Stimulated activated CD4-positive, alpha-beta T cell treated with anti-CD3 and anti-CD28 coated beads, Interleukin-4, amount 100 ng/mL, for 24 hours (primary cell): ENCODE data around the gene CABP4.
"Not testable (repeated sequence)": the region's sequence is repeated elsewhere in the genome, so short reads cannot be mapped to it uniquely, and the experiment has no call there.

ENCODE experiments used
- DNase-seq: peaks from one replicate; pipeline ENCODE4 v3.0.0-alpha.2; 2020

CABP4 gene

GRCh38 chr11:67419325-67420049, 35.7 kb upstream of the CABP4 start:
- no peak for DNase-seq

- no peak for DNase-seq
Measured at GRCh38 chr11:67420147-67420645, 35.0 kb upstream of the CABP4 start.

DNA sequence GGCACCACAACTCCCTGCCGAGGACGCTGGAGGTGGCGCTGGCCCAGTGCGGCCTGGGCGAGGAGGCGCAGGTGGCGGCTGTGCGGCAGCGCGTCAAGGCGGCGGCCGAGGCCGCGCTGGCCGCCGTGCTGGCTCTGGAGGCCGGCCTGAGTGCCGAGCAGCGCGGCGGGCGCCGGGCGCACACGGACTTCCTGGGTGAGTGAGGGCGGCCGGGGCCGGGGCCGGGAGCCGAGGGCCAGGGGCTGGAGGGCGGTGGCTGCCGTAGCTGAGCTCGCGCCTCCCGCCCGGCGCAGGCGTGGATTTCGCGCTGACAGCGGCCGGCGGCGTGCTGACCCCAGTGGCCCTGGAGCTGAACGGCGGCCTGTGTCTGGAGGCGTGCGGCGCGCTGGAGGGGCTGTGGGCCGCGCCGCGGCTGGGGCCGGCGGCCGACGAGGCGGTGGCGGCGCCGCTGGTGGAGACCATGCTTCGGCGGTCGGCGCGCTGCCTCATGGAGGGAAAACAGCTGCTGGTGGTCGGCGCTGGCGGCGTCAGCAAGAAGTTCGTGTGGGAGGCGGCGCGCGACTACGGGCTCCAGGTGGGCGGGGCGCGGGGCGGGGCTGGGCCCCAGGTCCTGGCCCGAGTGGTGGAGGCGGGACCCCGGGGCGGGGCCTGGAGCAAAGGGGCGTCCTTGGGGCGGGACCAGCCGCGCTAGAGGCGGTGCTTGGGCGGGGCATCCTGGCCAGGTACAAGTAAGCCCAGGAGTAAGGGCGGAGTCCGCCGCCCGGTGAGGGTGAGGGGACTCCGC, 34.3 kb upstream of the CABP4 start:
- DNase-seq, result peak; percentile 97

- DNase-seq, result no peak
Measured at GRCh38 chr11:67421430-67422031, 33.6 kb upstream of the CABP4 start.

DNA sequence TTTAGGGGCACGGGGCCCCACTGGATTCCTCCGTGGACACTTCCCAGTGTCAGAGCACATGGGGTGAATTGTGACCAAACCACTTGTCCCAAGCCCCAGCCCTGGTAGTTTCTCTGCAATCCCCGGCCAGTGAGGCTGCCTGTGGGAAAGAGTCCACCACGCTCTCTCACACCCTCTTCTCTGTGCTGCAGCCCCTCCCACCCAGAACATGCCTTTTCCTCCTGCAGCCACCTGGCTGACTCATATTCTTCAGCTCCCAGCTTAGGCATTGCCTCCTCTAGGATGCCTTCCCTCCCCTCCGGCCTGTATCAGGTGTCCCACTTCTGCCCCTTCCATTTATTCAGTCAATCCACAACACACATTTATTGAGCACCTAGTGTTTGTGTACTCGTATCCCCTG, 32.3 kb upstream of the CABP4 start:
- DNase-seq, result no peak

- DNase-seq, result no peak
Measured at GRCh38 chr11:67423466-67423865, 31.7 kb upstream of the CABP4 start.

GRCh38 chr11:67423891-67424613, 31.1 kb upstream of the CABP4 start:
- DNase-seq, result no peak

DNA sequence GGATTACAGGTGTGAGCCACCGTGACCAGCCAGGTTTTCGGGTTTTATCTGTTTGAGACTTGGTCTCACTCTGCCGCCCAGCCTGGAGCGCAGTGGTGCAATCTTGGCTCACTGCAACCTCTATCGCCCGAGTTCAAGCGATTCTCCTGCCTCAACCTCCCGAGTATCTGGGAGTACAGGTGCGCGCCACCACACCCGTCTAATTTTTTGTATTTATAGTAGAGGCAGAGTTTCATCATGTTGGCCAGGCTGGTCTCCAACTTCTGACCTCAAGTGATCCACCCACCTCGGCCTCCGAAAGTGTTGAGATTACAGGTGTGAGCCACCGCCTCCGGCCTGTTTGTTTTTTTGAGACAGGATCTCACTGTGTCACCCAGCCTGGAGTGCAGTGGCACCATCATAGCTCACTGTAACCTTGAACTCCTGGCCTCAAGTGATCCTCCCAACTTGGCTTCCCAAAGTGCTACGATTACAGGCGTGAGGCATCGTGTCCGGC, 27.7 kb upstream of the CABP4 start:
- not testable (repeated sequence) for DNase-seq

DNA sequence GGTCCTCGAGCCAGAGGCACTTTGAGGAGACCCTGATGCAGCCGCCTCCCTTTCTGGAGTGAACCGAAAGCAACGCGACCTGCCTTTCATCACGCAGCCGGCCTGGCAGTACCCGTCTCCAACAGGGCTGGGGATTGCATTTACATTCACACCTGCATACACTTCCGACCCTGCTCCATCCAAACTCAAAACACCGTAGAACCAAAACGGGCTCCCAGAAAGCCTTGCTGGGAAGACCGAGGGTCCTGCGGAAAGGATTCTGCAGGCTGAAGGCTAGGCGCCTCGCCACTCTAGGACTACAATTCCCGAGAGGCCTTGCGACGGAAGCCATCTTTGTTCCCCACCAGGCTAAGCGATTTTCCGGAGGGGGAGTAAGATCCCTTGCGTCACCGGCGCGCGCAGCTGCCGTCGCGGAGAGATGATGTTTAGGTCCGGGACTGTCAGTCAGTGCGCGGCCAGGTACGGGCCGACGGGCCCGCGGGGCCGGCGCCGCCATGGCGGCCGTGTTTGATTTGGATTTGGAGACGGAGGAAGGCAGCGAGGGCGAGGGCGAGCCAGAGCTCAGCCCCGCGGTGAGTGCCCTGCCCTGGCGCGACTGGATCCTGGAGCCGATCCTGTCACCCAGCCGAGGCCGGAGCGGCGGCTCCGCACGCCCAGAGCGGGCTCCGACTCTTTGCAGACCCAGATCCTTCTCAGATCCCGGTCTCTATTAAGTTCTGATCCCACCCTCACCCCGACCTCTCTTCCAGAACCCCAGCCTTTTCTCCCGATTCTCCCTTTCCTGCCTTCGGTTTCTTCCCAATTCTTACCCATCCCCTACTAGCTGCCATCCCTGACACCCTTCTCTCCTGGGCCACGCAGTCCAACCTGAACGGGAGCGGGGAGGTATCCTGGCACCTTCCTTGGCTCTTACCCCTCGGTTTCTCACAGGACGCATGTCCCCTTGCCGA, 26.8 kb upstream of the CABP4 start, which contains the start of gene RPS6KB2:
Gene RPS6KB2 (plus strand): TSS at position 443 of the 950 bp plus-strand sequence. CDS start 52 bp downstream, at position 495.
- DNase-seq, result peak; percentile 99

- DNase-seq, result no peak
Measured at GRCh38 chr11:67429038-67429668, 26.0 kb upstream of the CABP4 start.

DNA sequence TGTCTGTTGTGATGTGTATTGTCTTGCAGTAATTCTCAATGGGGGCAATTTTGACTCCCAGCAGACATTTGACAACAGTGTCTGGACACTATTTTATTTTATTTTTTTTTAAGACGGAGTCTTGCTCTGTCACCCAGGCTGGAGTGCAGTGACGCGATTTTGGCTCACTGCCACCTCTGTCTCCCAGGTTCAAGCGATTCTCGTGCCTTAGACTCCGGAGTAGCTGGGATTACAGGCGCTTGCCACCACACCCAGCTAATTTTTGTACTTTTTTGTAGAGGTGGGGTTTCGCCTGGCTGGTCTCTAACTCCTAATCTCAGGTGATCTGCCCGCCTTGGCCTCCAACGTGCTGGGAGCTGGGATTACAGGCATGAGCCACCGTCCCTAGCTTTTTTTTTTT, 25.4 kb upstream of the CABP4 start:
- no peak for DNase-seq

GRCh38 chr11:67431346-67432249, 23.6 kb upstream of the CABP4 start:
- DNase-seq, result no peak

- DNase-seq, result no peak
Measured at GRCh38 chr11:67432655-67433349, 22.4 kb upstream of the CABP4 start.

GRCh38 chr11:67433536-67434394, 21.4 kb upstream of the CABP4 start:
- no peak for DNase-seq

GRCh38 chr11:67434395-67434881, 20.7 kb upstream of the CABP4 start:
- DNase-seq, result peak; percentile 31

DNA sequence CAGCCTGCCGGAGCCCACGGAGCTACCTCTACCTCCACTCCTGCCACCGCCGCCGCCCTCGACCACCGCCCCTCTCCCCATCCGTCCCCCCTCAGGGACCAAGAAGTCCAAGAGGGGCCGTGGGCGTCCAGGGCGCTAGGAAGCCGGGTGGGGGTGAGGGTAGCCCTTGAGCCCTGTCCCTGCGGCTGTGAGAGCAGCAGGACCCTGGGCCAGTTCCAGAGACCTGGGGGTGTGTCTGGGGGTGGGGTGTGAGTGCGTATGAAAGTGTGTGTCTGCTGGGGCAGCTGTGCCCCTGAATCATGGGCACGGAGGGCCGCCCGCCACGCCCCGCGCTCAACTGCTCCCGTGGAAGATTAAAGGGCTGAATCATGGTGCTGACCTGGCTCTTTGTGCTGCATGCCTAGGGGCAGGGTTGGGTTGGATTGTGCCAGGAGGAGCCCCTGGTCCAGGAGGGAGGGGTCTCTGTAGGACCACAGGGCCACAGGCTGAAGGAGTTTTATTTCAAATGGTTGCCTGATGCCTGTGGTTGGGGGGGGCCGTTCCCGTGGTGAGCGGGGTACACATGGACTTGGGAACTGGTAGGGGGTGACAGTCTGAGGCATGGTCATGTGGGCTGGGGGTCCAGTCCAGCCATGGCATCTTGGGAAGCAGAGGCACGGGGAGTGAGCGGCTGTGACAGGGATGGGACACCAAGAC, 20.0 kb upstream of the CABP4 start:
- peak; percentile 33 for DNase-seq

DNA sequence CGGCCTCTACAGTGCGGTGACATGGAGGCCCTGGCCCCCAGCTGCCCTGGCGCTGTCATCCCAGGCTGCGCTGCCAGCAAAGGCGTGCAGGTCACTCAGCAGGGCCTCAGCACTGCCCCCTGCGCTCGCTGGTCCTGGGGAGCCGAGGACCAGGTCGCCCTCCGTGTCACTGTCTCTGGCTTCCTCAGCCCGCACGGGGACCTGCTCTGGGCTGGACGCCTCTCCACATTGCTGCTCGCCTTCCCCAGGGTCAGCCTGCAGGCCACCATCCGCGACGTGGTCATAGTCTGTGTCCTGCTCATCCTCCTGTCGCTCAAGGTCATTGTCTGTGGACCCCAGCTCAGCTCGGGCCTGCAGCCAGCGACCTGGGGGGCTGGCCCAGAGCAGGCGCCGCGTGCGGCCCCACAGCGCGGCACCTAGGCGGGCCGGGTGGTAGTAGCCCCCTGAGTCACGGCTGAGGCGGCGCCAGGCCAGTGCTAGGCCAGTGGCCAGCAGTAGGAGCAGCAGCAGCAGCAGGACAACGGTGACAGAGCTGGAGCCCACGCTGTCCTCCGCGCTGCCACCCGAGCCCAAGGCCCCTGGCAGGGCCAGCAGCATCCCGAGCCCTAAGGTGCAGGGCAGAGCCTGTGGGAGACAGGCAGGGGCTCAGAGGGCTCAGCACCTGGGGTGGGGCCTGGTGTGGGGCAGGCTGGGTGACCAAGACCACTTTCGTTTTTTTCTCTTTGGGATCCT, 19.3 kb upstream of the CABP4 start:
- no peak for DNase-seq
